HCT116 (cell line): ENCODE measurements around the gene PCK2.

Experiments used
- CEBPB ChIP-seq: IDR thresholded peaks from 2 replicates; pipeline ENCODE4 v1.6.1; 2012; ENCODE audit warnings: low read depth
- ELF1 ChIP-seq: IDR thresholded peaks from 2 replicates; pipeline ENCODE4 v1.6.1; 2012; ENCODE audit warnings: low read depth, borderline replicate concordance
- EZH2 ChIP-seq: fragments of 200-600 bp; sonication (generic); IDR thresholded peaks from 2 replicates; pipeline ENCODE4 v1.6.1; 2017; ENCODE audit warnings: antibody characterized with exemption, mixed run types
- JUND ChIP-seq: IDR thresholded peaks from 2 replicates; pipeline ENCODE4 v1.6.1; 2012
- POLR2A ChIP-seq: IDR thresholded peaks from 2 replicates; pipeline ENCODE4 v1.7.0; 2011; ENCODE audit warnings: borderline replicate concordance; ENCODE audit not compliant: insufficient read depth, insufficient read length; ENCODE audit errors: extremely low read depth
- RAD21 ChIP-seq: IDR thresholded peaks from 2 replicates; pipeline ENCODE4 v1.6.1; 2012; ENCODE audit warnings: low read depth, mild to moderate bottlenecking
- ZFX ChIP-seq: fragments of 450-650 bp; IDR thresholded peaks from 2 replicates; pipeline ENCODE4 v1.6.1; 2017
- TF ChIP-seq, protein P1 (sequence below), 3 experiments: fragments of 200-600 bp in 1 of 3; sonication (generic) in 1 of 3; IDR thresholded peaks in 2 of 3; conservative IDR thresholded peaks in 1 of 3; 2 replicates each; pipeline ENCODE4 v1.5.1; 2012 to 2017; ENCODE audit warnings: low read depth in 2 of 3, low read length in 2 of 3, antibody characterized with exemption in 1 of 3, borderline replicate concordance in 1 of 3, control low read depth in 1 of 3, mild to moderate bottlenecking in 1 of 3, mixed read lengths in 1 of 3, mixed run types in 1 of 3, moderate library complexity in 1 of 3; ENCODE audit not compliant: insufficient read depth in 1 of 3
- TF ChIP-seq, protein P2 (sequence below): IDR thresholded peaks from 2 replicates; pipeline ENCODE4 v1.6.1; 2012

DNA sequence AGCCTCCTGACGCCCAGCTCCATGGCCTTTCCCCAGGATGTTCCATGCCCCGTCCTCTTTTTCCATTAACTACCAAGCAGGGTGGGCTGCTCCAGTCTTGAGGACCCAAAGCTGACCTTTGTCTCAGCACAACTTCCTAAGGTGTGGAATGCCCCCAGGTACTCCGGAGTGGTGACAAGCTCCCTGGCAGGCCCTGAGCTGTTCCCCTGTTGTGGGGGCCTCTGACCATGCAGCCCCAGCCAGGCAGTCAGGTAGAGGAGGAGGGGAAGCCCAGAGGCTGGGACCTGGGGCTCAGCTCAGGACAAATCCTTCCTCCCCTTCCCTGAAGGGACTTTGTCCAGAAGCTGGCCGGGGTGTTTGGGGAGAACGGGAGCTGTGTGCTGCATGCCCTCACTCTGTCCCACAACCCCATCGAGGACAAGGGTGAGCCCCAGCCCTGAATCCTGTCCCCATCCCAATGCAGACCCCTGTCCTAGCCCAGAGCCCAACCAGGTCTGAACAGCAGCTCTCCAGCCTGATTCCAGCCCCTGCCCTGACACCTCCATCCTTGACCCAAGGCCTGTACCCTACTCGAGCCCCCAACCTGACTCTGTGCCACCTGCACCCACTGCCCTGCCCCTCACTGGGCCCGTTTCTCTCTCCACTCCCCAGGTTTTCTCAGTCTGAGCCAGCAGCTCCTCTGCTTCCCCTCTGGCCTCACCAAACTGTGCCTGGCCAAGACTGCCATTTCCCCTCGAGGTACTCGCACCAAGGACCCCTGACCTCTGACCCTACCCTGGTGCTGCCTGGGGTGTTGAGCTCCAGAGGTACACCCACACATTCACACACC, 37.9 kb upstream of the PCK2 start:
- no peak for TF ChIP-seq POLR2A
- TF ChIP-seq CEBPB, result no peak
- TF ChIP-seq, protein P1, sequence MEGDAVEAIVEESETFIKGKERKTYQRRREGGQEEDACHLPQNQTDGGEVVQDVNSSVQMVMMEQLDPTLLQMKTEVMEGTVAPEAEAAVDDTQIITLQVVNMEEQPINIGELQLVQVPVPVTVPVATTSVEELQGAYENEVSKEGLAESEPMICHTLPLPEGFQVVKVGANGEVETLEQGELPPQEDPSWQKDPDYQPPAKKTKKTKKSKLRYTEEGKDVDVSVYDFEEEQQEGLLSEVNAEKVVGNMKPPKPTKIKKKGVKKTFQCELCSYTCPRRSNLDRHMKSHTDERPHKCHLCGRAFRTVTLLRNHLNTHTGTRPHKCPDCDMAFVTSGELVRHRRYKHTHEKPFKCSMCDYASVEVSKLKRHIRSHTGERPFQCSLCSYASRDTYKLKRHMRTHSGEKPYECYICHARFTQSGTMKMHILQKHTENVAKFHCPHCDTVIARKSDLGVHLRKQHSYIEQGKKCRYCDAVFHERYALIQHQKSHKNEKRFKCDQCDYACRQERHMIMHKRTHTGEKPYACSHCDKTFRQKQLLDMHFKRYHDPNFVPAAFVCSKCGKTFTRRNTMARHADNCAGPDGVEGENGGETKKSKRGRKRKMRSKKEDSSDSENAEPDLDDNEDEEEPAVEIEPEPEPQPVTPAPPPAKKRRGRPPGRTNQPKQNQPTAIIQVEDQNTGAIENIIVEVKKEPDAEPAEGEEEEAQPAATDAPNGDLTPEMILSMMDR (IDR thresholded peaks at IDR 0.05 in 2 of 3, conservative IDR thresholded peaks at IDR 0.05 in 1 of 3; ENCODE audit: borderline replicate concordance in 1 of 3, insufficient read depth in 1 of 3, low read depth in 2 of 3, low read length in 2 of 3), result no peak
- no peak for TF ChIP-seq EZH2
- TF ChIP-seq, protein P2, sequence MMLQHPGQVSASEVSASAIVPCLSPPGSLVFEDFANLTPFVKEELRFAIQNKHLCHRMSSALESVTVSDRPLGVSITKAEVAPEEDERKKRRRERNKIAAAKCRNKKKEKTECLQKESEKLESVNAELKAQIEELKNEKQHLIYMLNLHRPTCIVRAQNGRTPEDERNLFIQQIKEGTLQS, result no peak
- TF ChIP-seq JUND, result no peak
- no peak for TF ChIP-seq RAD21
- no peak for TF ChIP-seq ELF1
- no peak for TF ChIP-seq ZFX
